BJ (cell line): Measurements from ENCODE around the gene IPO4. TPM values are rescaled to one million over a fixed set of nuclear protein-coding genes. Genes with fewer than 3 reads are reported as not detected.
A peak's percentile ranks its signal among the peaks of the same experiment; 100 is the strongest.
"Not testable (repeated sequence)": the region's sequence is repeated elsewhere in the genome, so short reads cannot be mapped to it uniquely, and the experiment has no call there.

ENCODE experiments used
- CTCF ChIA-PET: fragments of 350-600 bp; formaldehyde crosslinking; extraction: SDS; loops from one replicate; lab custom pipeline; 2021; ENCODE audit warnings: antibody characterized with exemption, inconsistent platforms; lab: Yijun Ruan, JAX
- POLR2A ChIA-PET: fragments of 300-600 bp; sonication (Branson Sonifier 250); formaldehyde crosslinking; extraction: SDS; loops from one replicate; lab custom pipeline; 2021; ENCODE audit warnings: antibody characterized with exemption; lab: Charles Lee
- DNase-seq: peaks from one replicate; pipeline ENCODE4 v3.0.0-alpha.2; 2011; ENCODE audit warnings: low read depth
- H3K27me3 ChIP-seq: 2 replicates; pipeline ENCODE4 v1.6.0; 2011; ENCODE audit warnings: low read length; ENCODE audit not compliant: control insufficient read depth, insufficient read depth
- H3K36me3 ChIP-seq: 2 replicates; pipeline ENCODE4 v1.5.1; 2011; ENCODE audit warnings: low read length; ENCODE audit not compliant: control insufficient read depth, insufficient read depth
- H3K4me3 ChIP-seq: 2 replicates; pipeline ENCODE4 v1.5.1; 2011; ENCODE audit warnings: low read depth, mild to moderate bottlenecking, control low read depth, low read length
- CTCF ChIP-seq: IDR thresholded peaks from 2 replicates; pipeline ENCODE4 v1.5.1; 2011; ENCODE audit warnings: low read depth, mild to moderate bottlenecking, control low read depth, inconsistent platforms, low read length, moderate library complexity; ENCODE audit not compliant: insufficient read depth
- polyA plus RNA-seq: library from polyadenylated mRNA; depleted of rRNA; stranded (reverse); fragments of >200 nt; gene quantifications from 2 replicates; pipeline ENCODE4 v1.2.3, GENCODE V29; 2011

The IPO4 gene
- polyA plus RNA-seq, 1 experiment: 26.8 TPM

GRCh38 chr14:24219521-24219920 lies 30.9 kb upstream of the IPO4 start:
- peaks cover 5% of the 10 kb centered on the region for H3K36me3 ChIP-seq
- no peak for DNase-seq
- ChIA-PET POLR2A (interaction anchor here (0.6 kb wide), 1 partner anchor 46 kb away, joined by 6 read pairs; no protein-coding TSS in a partner anchor), CTCF (interaction anchor here (0.8 to 1.6 kb wide), 4 partner anchors 23 to 138 kb away, joined by 3 to 5 read pairs (median 4); partner anchors contain the start of genes IRF9 and TINF2)
- H3K4me3 ChIP-seq: no peak overlapping the region
- no peak for TF ChIP-seq CTCF
- H3K27me3 ChIP-seq: no peaks in the 10 kb centered on the region

GRCh38 chr14:24219080-24219479 lies 30.5 kb upstream of the IPO4 start:
- H3K27me3 ChIP-seq: no peaks in the 10 kb centered on the region
- POLR2A ChIA-PET: interaction anchor here (0.6 kb wide), 1 partner anchor 46 kb away, joined by 6 read pairs; no protein-coding TSS in a partner anchor
- CTCF ChIA-PET: interaction anchor here (1.1 to 1.2 kb wide), 2 partner anchors 23 to 138 kb away, joined by 3 to 5 read pairs; partner anchors contain the start of gene TINF2
- DNase-seq: no peak
- H3K36me3 ChIP-seq: peaks cover 5% of the 10 kb centered on the region
- no peak for TF ChIP-seq CTCF
- no peak overlapping the region for H3K4me3 ChIP-seq

GRCh38 chr14:24216876-24217275 lies 28.3 kb upstream of the IPO4 start:
- H3K27me3 ChIP-seq, H3K4me3 ChIP-seq, DNase-seq, H3K36me3 ChIP-seq, POLR2A ChIA-PET: not testable (repeated sequence)
- CTCF ChIA-PET: interaction anchor here (0.8 to 2.0 kb wide), 4 partner anchors 11 to 90 kb away, joined by 3 to 8 read pairs (median 3); no protein-coding TSS in a partner anchor

GRCh38 chr14:24216345-24216699 lies 27.7 kb upstream of the IPO4 start:
- Histone ChIP-seq H3K27me3 (no peaks in the 10 kb centered on the region), H3K36me3 (peaks cover 7% of the 10 kb centered on the region), H3K4me3 (peak overlapping the region; percentile 64)
- POLR2A ChIA-PET: no interaction called here
- no peak for DNase-seq
- no peak for TF ChIP-seq CTCF
- CTCF ChIA-PET: interaction anchor here (0.8 to 2.0 kb wide), 11 partner anchors 8 to 215 kb away, joined by 3 to 12 read pairs (median 4); partner anchors contain the start of genes DHRS1, IRF9, NOP9 and TINF2

- Histone ChIP-seq H3K4me3 (peak within 1 kb of the TSS; percentile 64), H3K36me3 (peaks cover 7% of the 10 kb centered on the region), H3K27me3 (no peaks in the 10 kb centered on the region)
- DNase-seq: peak; percentile 38
- POLR2A ChIA-PET: interaction anchor here (0.6 to 0.7 kb wide), 2 partner anchors 27 to 227 kb away, joined by 3 to 8 read pairs; partner anchors contain the start of gene SDR39U1
- peak; percentile 47 for TF ChIP-seq CTCF
- CTCF ChIA-PET: interaction anchor here (0.8 to 2.0 kb wide), 11 partner anchors 9 to 216 kb away, joined by 3 to 12 read pairs (median 4); partner anchors contain the start of genes DHRS1, IRF9, NOP9 and TINF2
Measured at GRCh38 chr14:24215495-24216344, 27.1 kb upstream of the IPO4 start, which contains the start of gene MDP1. Gene MDP1, minus strand, starts transcription at chr14:24216066. Its CDS starts 111 bp downstream, at chr14:24215955.
